GM12878 (cell line): ENCODE results near the gene MTAP. TPM values are rescaled to one million over a fixed set of nuclear protein-coding genes. Genes with fewer than 3 reads are reported as not detected.

Source experiments
- ATAC-seq: fragments of 200-7000 bp; cut with Tn5 transposase; 3 replicates; pipeline ENCODE4 v1.9.1; 2020; ENCODE audit warnings: mild to moderate bottlenecking, moderate library complexity
- BruUV-seq: library from RNA; stranded (reverse); fragments of 400-500 nt; replicated peaks from 2 replicates; lab custom pipeline; 2021; lab: Mats Ljungman, UMichigan
- CTCF ChIA-PET: fragments of 300-600 bp; sonication (Branson Sonifier 250); formaldehyde crosslinking; extraction: SDS; loops from one replicate; lab custom pipeline; 2021; ENCODE audit warnings: inconsistent platforms; lab: Yijun Ruan, JAX
- POLR2A ChIA-PET: fragments of 350-600 bp; formaldehyde crosslinking; extraction: SDS; loops from one replicate; lab custom pipeline; 2021; ENCODE audit warnings: inconsistent platforms; lab: Charles Lee
- RAD21 ChIA-PET: fragments of 300-600 bp; sonication (Branson Sonifier 250); formaldehyde crosslinking; loops from one replicate; lab custom pipeline; 2023; ENCODE audit warnings: antibody characterized with exemption; ENCODE audit not compliant: unreplicated experiment; lab: Charles Lee
- SMC1A ChIA-PET: fragments of 300-600 bp; sonication (Branson Sonifier 250); formaldehyde crosslinking; loops from one replicate; lab custom pipeline; 2023; ENCODE audit not compliant: unreplicated experiment, uncharacterized antibody; lab: Charles Lee
- DNase-seq: peaks from one replicate; pipeline ENCODE4 v3.0.0-alpha.2; 2011; ENCODE audit warnings: low read depth, low spot score
- FAIRE-seq: peaks from 3 replicates; lab custom pipeline; 2011; peaks lifted over from hg19 to GRCh38; lab: Jason Lieb, UNC
- H2AFZ ChIP-seq: 2 replicates; pipeline ENCODE4 v1.6.0; 2011; ENCODE audit warnings: low read depth, low read length, control low read depth; ENCODE audit not compliant: control insufficient read depth
- H3K27ac ChIP-seq: 2 replicates; pipeline ENCODE4 v1.5.1; 2011; ENCODE audit warnings: control low read depth; ENCODE audit not compliant: control insufficient read depth, insufficient read depth
- H3K27me3 ChIP-seq, 2 experiments: replicated peaks in 1 of 2; 2 replicates each; pipeline versions ENCODE4 v1.6.0 to v1.6.1; 2011; ENCODE audit warnings: low read length in 1 of 2; ENCODE audit not compliant: control insufficient read depth in 2 of 2, insufficient read depth in 2 of 2
- H3K36me3 ChIP-seq, 2 experiments: 2 replicates each; pipeline ENCODE4 v1.5.1; 2011; ENCODE audit warnings: low read length in 1 of 2; ENCODE audit not compliant: control insufficient read depth in 2 of 2, insufficient read depth in 2 of 2
- H3K4me1 ChIP-seq: 2 replicates; pipeline ENCODE4 v1.6.1; 2011; ENCODE audit warnings: mild to moderate bottlenecking, low read length, moderate library complexity, mixed read lengths; ENCODE audit not compliant: control insufficient read depth, insufficient read depth
- H3K4me2 ChIP-seq: 2 replicates; pipeline ENCODE4 v1.6.0; 2011; ENCODE audit warnings: control low read depth; ENCODE audit not compliant: control insufficient read depth, insufficient read depth
- H3K4me3 ChIP-seq: fragments of 200-600 bp; sonication (generic); 2 replicates; pipeline ENCODE4 v1.5.1; 2016
- H3K79me2 ChIP-seq: 2 replicates; pipeline ENCODE4 v1.6.0; 2011; ENCODE audit warnings: low read length; ENCODE audit not compliant: control insufficient read depth, insufficient read depth
- H3K9ac ChIP-seq: 2 replicates; pipeline ENCODE4 v1.8.0; 2011; ENCODE audit warnings: low read length, control low read depth, mixed read lengths; ENCODE audit not compliant: control insufficient read depth, insufficient read depth
- H3K9me3 ChIP-seq: replicated peaks from 3 replicates; pipeline ENCODE4 v1.5.1; 2011; ENCODE audit warnings: mild to moderate bottlenecking, low read length; ENCODE audit not compliant: control insufficient read depth, insufficient read depth
- H4K20me1 ChIP-seq: 2 replicates; pipeline ENCODE4 v1.6.0; 2011; ENCODE audit not compliant: control insufficient read depth, insufficient read depth
- BMI1 ChIP-seq: fragments of 450-650 bp; IDR thresholded peaks from 2 replicates; pipeline ENCODE4 v1.6.1; 2016; ENCODE audit warnings: mild to moderate bottlenecking, moderate library complexity, borderline replicate concordance
- CBFB ChIP-seq: IDR thresholded peaks from 2 replicates; pipeline ENCODE4 v1.6.1; 2016; ENCODE audit warnings: antibody characterized with exemption, low read depth
- FOS ChIP-seq: IDR thresholded peaks from 3 replicates; pipeline ENCODE4 v1.6.1; 2011; ENCODE audit warnings: borderline replicate concordance; ENCODE audit not compliant: insufficient read length; ENCODE audit errors: extremely low read depth
- IRF4 ChIP-seq: IDR thresholded peaks from 2 replicates; pipeline ENCODE4 v1.6.1; 2011; ENCODE audit warnings: low read depth, low read length
- JUNB ChIP-seq: IDR thresholded peaks from 2 replicates; pipeline ENCODE4 v1.6.1; 2016; ENCODE audit warnings: antibody characterized with exemption, mild to moderate bottlenecking
- POLR2A ChIP-seq: IDR thresholded peaks from 2 replicates; pipeline ENCODE4 v1.6.1; 2011; ENCODE audit warnings: low read depth, mild to moderate bottlenecking, low read length
- RCOR1 ChIP-seq: conservative IDR thresholded peaks from 2 replicates; pipeline ENCODE4 v1.6.1; 2012; ENCODE audit warnings: low read depth, low read length, improper control_type of control experiment
- RFX5 ChIP-seq: IDR thresholded peaks from 2 replicates; pipeline ENCODE4 v1.6.1; 2011; ENCODE audit warnings: low read depth, low read length, improper control_type of control experiment
- SMAD5 ChIP-seq: IDR thresholded peaks from 2 replicates; pipeline ENCODE4 v1.6.1; 2016; ENCODE audit warnings: antibody characterized with exemption, low read depth
- SMARCA5 ChIP-seq: fragments of 450-650 bp; IDR thresholded peaks from 2 replicates; pipeline ENCODE4 v1.6.1; 2017; ENCODE audit warnings: mild to moderate bottlenecking
- SUZ12 ChIP-seq: fragments of 200-600 bp; sonication (generic); IDR thresholded peaks from one replicate; pipeline ENCODE4 v1.6.1; 2018; ENCODE audit warnings: antibody characterized with exemption, mild to moderate bottlenecking; ENCODE audit not compliant: unreplicated experiment
- TAF1 ChIP-seq: IDR thresholded peaks from 2 replicates; pipeline ENCODE4 v1.6.1; 2011; ENCODE audit warnings: mild to moderate bottlenecking, low read depth, low read length, borderline replicate concordance
- ZNF217 ChIP-seq: fragments of 450-650 bp; IDR thresholded peaks from 2 replicates; pipeline ENCODE4 v1.6.1; 2017; ENCODE audit warnings: antibody characterized with exemption, mild to moderate bottlenecking
- ZNF274 ChIP-seq: IDR thresholded peaks from one replicate; pipeline ENCODE4 v1.8.0; 2011; ENCODE audit not compliant: insufficient read length, insufficient read depth
- ZSCAN29 ChIP-seq: fragments of 450-650 bp; IDR thresholded peaks from 2 replicates; pipeline ENCODE4 v1.6.1; 2017; ENCODE audit warnings: mild to moderate bottlenecking, moderate library complexity
- ZZZ3 ChIP-seq: IDR thresholded peaks from 2 replicates; pipeline ENCODE4 v1.6.1; 2011; ENCODE audit warnings: low read depth; ENCODE audit not compliant: control insufficient read depth, insufficient read length
- WGBS: methylation state at CpG from one replicate; pipeline ENCODE4 v1.1.6; 2016; ENCODE audit warnings: low lambda C conversion rate; ENCODE audit not compliant: insufficient replicate concordance, insufficient coverage; ENCODE audit errors: missing lambda C conversion rate; 5-methylcytosine and 5-hydroxymethylcytosine counted together
- in situ Hi-C: fragments of 300-500 bp; cut with MboI; formaldehyde crosslinking; loops from 9 replicates; pipeline ENCODE4 v1.14.3; 2018; ENCODE audit warnings: mixed read lengths
- intact Hi-C: fragments of 100-400 bp; cut with micrococcal nuclease; formaldehyde crosslinking; loops from one replicate; pipeline ENCODE4 v1.14.2; 2022; ENCODE audit not compliant: unreplicated experiment
- polyA plus RNA-seq, 11 experiments: library from polyadenylated mRNA; depleted of rRNA in 4 of 11; unstranded in 6 of 11; stranded (reverse) in 5 of 11; fragments of >200 nt; fragmentation: Nextera tagmentation in 4 of 11; fragmentation: Illumina TruSeq in 1 of 11; extraction: Ambion mirVana in 4 of 11; extraction: Trizol in 1 of 11; gene quantifications; 1 replicate in 1 of 11; 2 replicates in 10 of 11; pipeline versions ENCODE4 v1.2.1 to v1.2.3, GENCODE V29; 2011 to 2016; ENCODE audit warnings: inconsistent platforms in 2 of 11, missing spikeins in 2 of 11, low read depth in 1 of 11
- total RNA-seq, 4 experiments: library from RNA; depleted of rRNA in 3 of 4; stranded (reverse); fragments of >200 nt in 3 of 4; fragmentation: Illumina TruSeq in 1 of 4; extraction: Trizol in 1 of 4; gene quantifications; 2 replicates each; pipeline versions ENCODE4 v1.2.1 to v1.2.3, GENCODE V29; 2013 to 2021
- TF ChIP-seq, protein P1 (sequence below): fragments of 450-650 bp; IDR thresholded peaks from 2 replicates; pipeline ENCODE4 v1.6.1; 2016; ENCODE audit warnings: mild to moderate bottlenecking

MTAP gene
- total and polyA plus RNA-seq, 10 of the 15 experiments (the other 5 are each of a cell fraction or from before 2014, with no cell fraction given) = 16.4 to 29.9 (median 22.6) TPM

DNA sequence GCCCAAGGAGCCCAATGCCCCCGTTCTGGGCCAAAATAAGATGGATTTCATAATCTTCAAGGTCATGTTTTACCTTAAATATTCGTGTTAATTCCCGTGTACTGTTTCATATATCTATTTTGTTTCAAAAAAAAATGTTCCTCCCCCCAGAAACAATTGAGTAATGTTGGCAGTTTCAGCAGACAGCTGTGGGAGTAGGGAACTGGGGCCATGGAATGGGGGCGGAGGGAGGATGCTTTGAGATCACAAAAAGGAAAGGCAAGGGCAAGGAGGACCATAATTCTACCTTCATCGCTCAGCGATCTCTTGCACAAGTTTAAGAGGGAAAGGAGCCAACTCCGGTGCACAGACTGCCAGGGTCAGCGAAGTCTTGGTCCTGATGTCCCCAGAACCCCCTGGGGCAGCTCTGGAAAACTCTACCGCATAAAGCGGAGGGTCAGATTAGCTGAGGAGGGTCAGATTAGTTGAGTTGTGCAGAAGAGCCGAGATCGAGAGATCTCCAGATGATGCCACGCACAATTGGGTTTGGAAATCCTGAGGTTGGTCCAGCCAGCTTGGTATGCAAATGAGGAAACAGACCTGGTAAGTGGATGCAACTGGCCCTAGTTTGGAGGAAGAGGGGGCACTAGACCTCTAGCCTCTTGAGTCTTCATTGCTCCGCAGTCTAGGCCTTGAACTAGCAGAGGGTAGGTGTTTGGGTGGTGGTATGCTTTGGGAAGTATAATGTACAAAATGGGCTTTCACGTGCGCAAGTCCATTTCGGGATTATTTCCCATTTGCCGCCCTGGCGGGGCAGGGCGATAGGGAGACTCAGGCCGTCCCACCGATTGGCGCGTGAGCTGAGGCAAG is 167.7 kb downstream of the MTAP start:
- WGBS = 94% methylated on average over 24 of the region's 24 CpGs
- ATAC-seq (no peak), DNase-seq (no peak), FAIRE-seq (no peak)
- Histone ChIP-seq H3K36me3 (no peaks in the 10 kb centered on the region), H3K27me3 (peaks cover 0 to 11% of the 10 kb centered on the region in 2 experiments; a peak in 1 of 4 replicates), H3K9me3 (peaks cover 8% of the 10 kb centered on the region; the same call in 1 of the 3 replicates), H4K20me1 (no peaks in the 10 kb centered on the region), H3K27ac (no peak overlapping the region), H3K4me2 (no peak overlapping the region), H3K9ac (no peak overlapping the region), H3K79me2 (no peaks in the 10 kb centered on the region), H3K4me1 (peaks cover 6% of the 10 kb centered on the region), H2AFZ (no peak overlapping the region), H3K4me3 (no peak overlapping the region)
- in situ Hi-C loops = loop anchor here (5.0 kb wide), 1 partner anchor 47 kb away; no protein-coding TSS in a partner anchor
- ChIA-PET POLR2A (no interaction called here), CTCF (no interaction called here), SMC1A (no interaction called here), RAD21 (no interaction called here)
- TF ChIP-seq SMAD5 = no peak
- no TSS peak for BruUV-seq
- intact Hi-C loops = no loop called here

DNA sequence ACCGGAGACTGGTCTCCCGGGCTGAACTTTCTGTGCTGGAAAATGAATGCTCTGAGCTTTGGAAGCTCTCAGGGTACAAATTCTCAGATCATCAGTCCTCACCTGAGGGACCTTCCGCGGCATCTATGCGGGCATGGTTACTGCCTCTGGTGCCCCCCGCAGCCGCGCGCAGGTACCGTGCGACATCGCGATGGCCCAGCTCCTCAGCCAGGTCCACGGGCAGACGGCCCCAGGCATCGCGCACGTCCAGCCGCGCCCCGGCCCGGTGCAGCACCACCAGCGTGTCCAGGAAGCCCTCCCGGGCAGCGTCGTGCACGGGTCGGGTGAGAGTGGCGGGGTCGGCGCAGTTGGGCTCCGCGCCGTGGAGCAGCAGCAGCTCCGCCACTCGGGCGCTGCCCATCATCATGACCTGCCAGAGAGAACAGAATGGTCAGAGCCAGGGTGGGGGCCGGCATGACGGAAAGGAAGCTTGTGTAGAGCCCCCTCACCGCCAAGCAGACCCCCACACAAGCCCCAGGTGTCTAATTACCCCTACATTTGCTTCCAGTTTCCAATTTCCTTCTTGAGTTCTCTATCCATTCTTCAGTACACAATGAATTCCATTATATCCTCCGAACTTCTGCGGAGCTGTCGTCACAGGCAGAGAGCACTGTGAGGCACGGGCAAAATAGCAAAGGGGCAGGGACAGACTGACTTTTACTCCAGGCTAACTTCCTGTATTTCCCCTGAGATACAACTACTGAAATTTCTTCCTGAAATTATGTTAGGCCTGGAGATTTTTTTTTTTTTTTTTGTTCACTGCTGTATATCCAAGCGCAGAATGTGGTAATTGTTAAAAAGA is 168.6 kb downstream of the MTAP start:
- DNase-seq = no peak
- ChIA-PET CTCF (no interaction called here), SMC1A (interaction anchor here (0.8 to 1.3 kb wide), 2 partner anchors 21 to 99 kb away, joined by 3 to 6 read pairs; no protein-coding TSS in a partner anchor), RAD21 (no interaction called here), POLR2A (no interaction called here)
- no peak overlapping the region for H2AFZ ChIP-seq
- peaks cover 8% of the 10 kb centered on the region; the same call in 1 of the 3 replicates for H3K9me3 ChIP-seq
- intact Hi-C loops = no loop called here
- no peaks in the 10 kb centered on the region for H3K4me1 ChIP-seq
- H3K27me3 ChIP-seq = peaks cover 0 to 11% of the 10 kb centered on the region in 2 experiments; a peak in 1 of 4 replicates
- H3K79me2 ChIP-seq = no peaks in the 10 kb centered on the region
- ATAC-seq = no peak
- no peak for FAIRE-seq
- H3K4me3 ChIP-seq = no peak overlapping the region
- H3K27ac ChIP-seq = no peak overlapping the region
- no peak overlapping the region for H3K4me2 ChIP-seq
- no TSS peak for BruUV-seq
- in situ Hi-C loops = no loop called here
- 92% methylated on average over 31 of the region's 45 CpGs for WGBS
- H4K20me1 ChIP-seq = no peaks in the 10 kb centered on the region
- no peak overlapping the region for H3K9ac ChIP-seq
- no peaks in the 10 kb centered on the region for H3K36me3 ChIP-seq
- TF ChIP-seq BMI1 (no peak), ZZZ3 (no peak), FOS (no peak), ZNF274 (no peak), RCOR1 (no peak), IRF4 (no peak), SMARCA5 (no peak), JUNB (no peak), ZSCAN29 (no peak), POLR2A (no peak), TAF1 (no peak), SUZ12 (no peak), ZNF217 (no peak), CBFB (no peak), RFX5 (no peak)
- TF ChIP-seq, protein P1, sequence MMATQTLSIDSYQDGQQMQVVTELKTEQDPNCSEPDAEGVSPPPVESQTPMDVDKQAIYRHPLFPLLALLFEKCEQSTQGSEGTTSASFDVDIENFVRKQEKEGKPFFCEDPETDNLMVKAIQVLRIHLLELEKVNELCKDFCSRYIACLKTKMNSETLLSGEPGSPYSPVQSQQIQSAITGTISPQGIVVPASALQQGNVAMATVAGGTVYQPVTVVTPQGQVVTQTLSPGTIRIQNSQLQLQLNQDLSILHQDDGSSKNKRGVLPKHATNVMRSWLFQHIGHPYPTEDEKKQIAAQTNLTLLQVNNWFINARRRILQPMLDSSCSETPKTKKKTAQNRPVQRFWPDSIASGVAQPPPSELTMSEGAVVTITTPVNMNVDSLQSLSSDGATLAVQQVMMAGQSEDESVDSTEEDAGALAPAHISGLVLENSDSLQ = no peak
- TF ChIP-seq, all 136 proteins: peak for 0
